IMR-90 (cell line): Measurements from ENCODE around the gene IGF1R. TPM values are rescaled to one million over a fixed set of nuclear protein-coding genes. Genes with fewer than 3 reads are reported as not detected.

Experiments
- ATAC-seq: fragments of 200-7000 bp; cut with Tn5 transposase; 2 replicates; pipeline ENCODE4 v1.9.1; 2020; ENCODE audit warnings: low read depth, mild to moderate bottlenecking, moderate library complexity
- BruUV-seq: library from RNA; stranded (reverse); fragments of 400-500 nt; replicated peaks from 2 replicates; lab custom pipeline; 2021; lab: Mats Ljungman, UMichigan
- CTCF ChIA-PET: fragments of 300-600 bp; formaldehyde crosslinking; extraction: SDS; loops from one replicate; lab custom pipeline; 2021; ENCODE audit warnings: antibody characterized with exemption; lab: Yijun Ruan, JAX
- POLR2A ChIA-PET: fragments of 300-600 bp; sonication (Branson Sonifier 250); formaldehyde crosslinking; loops from one replicate; lab custom pipeline; 2022; ENCODE audit warnings: antibody characterized with exemption; ENCODE audit not compliant: unreplicated experiment; lab: Charles Lee
- DNase-seq: peaks from one replicate; pipeline ENCODE4 v3.0.0; 2013
- H2AFZ ChIP-seq: replicated peaks from 2 replicates; pipeline ENCODE3; 2013; ENCODE audit warnings: low read length, mild to moderate bottlenecking; ENCODE audit not compliant: poor library complexity
- H2AK5ac ChIP-seq: 2 replicates; pipeline ENCODE4 v1.6.1; 2013; ENCODE audit warnings: low read depth, low read length, inconsistent platforms
- H2AK9ac ChIP-seq: replicated peaks from 2 replicates; pipeline ENCODE3; 2013; ENCODE audit warnings: mild to moderate bottlenecking, low read depth, low read length, moderate library complexity; ENCODE audit not compliant: poor library complexity
- H2BK120ac ChIP-seq: 2 replicates; pipeline ENCODE4 v1.6.1; 2013; ENCODE audit warnings: low read depth, low read length, inconsistent platforms
- H2BK15ac ChIP-seq: 3 replicates; pipeline ENCODE4 v1.6.1; 2013; ENCODE audit warnings: low read depth, low read length, inconsistent platforms
- H2BK20ac ChIP-seq: 2 replicates; pipeline ENCODE4 v1.6.1; 2013; ENCODE audit warnings: low read depth, mild to moderate bottlenecking, inconsistent platforms, low read length, moderate library complexity
- H2BK5ac ChIP-seq: 2 replicates; pipeline ENCODE4 v1.6.1; 2013; ENCODE audit warnings: mild to moderate bottlenecking, low read depth, low read length, inconsistent platforms; ENCODE audit not compliant: poor library complexity, severe bottlenecking
- H3K14ac ChIP-seq: replicated peaks from 2 replicates; pipeline ENCODE4 v1.6.1; 2013; ENCODE audit warnings: low read depth, low read length, inconsistent platforms
- H3K18ac ChIP-seq: 2 replicates; pipeline ENCODE4 v1.6.1; 2013; ENCODE audit warnings: low read depth, low read length, control low read depth
- H3K23ac ChIP-seq: 2 replicates; pipeline ENCODE4 v1.6.1; 2013; ENCODE audit warnings: low read depth, low read length, inconsistent platforms
- H3K27ac ChIP-seq: 2 replicates; pipeline ENCODE4 v1.5.1; 2013; ENCODE audit warnings: mild to moderate bottlenecking, control low read depth, low read length; ENCODE audit not compliant: insufficient read depth
- H3K27me3 ChIP-seq: 2 replicates; pipeline ENCODE4 v1.6.1; 2013; ENCODE audit warnings: low read length; ENCODE audit not compliant: control insufficient read depth, insufficient read depth
- H3K36me3 ChIP-seq: 2 replicates; pipeline ENCODE4 v1.6.1; 2013; ENCODE audit warnings: low read length, mixed read lengths; ENCODE audit not compliant: control insufficient read depth, insufficient read depth
- H3K4ac ChIP-seq: 2 replicates; pipeline ENCODE4 v1.6.1; 2013; ENCODE audit warnings: low read depth, low read length, inconsistent platforms
- H3K4me1 ChIP-seq: 2 replicates; pipeline ENCODE4 v1.6.1; 2013; ENCODE audit warnings: low read length, mixed read lengths; ENCODE audit not compliant: control insufficient read depth, insufficient read depth
- H3K4me2 ChIP-seq: 2 replicates; pipeline ENCODE4 v1.6.1; 2013; ENCODE audit warnings: low read depth, mild to moderate bottlenecking, control low read depth, low read length, moderate library complexity
- H3K4me3 ChIP-seq: 2 replicates; pipeline ENCODE4 v1.5.1; 2013; ENCODE audit warnings: low read depth, mild to moderate bottlenecking, control low read depth, low read length, moderate library complexity; ENCODE audit not compliant: insufficient read depth
- H3K56ac ChIP-seq: 2 replicates; pipeline ENCODE4 v1.6.1; 2013; ENCODE audit warnings: low read length, inconsistent platforms; ENCODE audit not compliant: insufficient read depth; ENCODE audit errors: extremely low read depth
- H3K79me1 ChIP-seq, 2 experiments: 2 replicates each; pipeline ENCODE4 v1.6.1; 2013; ENCODE audit warnings: low read length in 2 of 2, inconsistent platforms in 1 of 2, low read depth in 1 of 2
- H3K9ac ChIP-seq: 2 replicates; pipeline ENCODE4 v1.6.1; 2013; ENCODE audit warnings: low read depth, low read length, control low read depth
- H3K9me1 ChIP-seq: 2 replicates; pipeline ENCODE4 v1.6.1; 2013; ENCODE audit warnings: low read length, inconsistent platforms; ENCODE audit not compliant: insufficient read depth
- H3K9me3 ChIP-seq: 2 replicates; pipeline ENCODE4 v1.6.1; 2013; ENCODE audit warnings: low read length; ENCODE audit not compliant: control insufficient read depth, insufficient read depth
- H4K20me1 ChIP-seq: 2 replicates; pipeline ENCODE4 v1.6.1; 2013; ENCODE audit warnings: low read length, inconsistent platforms; ENCODE audit not compliant: insufficient read depth
- H4K5ac ChIP-seq: 2 replicates; pipeline ENCODE4 v1.6.1; 2013; ENCODE audit warnings: mild to moderate bottlenecking, low read depth, low read length, control low read depth
- H4K8ac ChIP-seq, 2 experiments: 2 replicates each; pipeline ENCODE4 v1.6.1; 2013; ENCODE audit warnings: low read depth in 2 of 2, low read length in 2 of 2, control low read depth in 1 of 2, inconsistent platforms in 1 of 2
- H4K91ac ChIP-seq: 2 replicates; pipeline ENCODE4 v1.6.1; 2013; ENCODE audit warnings: low read depth, low read length, inconsistent platforms; ENCODE audit not compliant: insufficient read depth
- BHLHE40 ChIP-seq: fragments of 150-350 bp; IDR thresholded peaks from 2 replicates; pipeline ENCODE4 v1.6.1; 2016; ENCODE audit warnings: mild to moderate bottlenecking, low read depth, low read length
- CEBPB ChIP-seq: IDR thresholded peaks from 2 replicates; pipeline ENCODE4 v1.6.1; 2012; ENCODE audit warnings: low read depth, low read length, improper control_type of control experiment
- CHD1 ChIP-seq: IDR thresholded peaks from 2 replicates; pipeline ENCODE4 v1.6.1; 2012; ENCODE audit warnings: low read depth, low read length, improper control_type of control experiment
- FOS ChIP-seq: fragments of 150-350 bp; IDR thresholded peaks from 2 replicates; pipeline ENCODE4 v1.6.1; 2016; ENCODE audit warnings: low read depth, low read length
- MXI1 ChIP-seq: IDR thresholded peaks from 2 replicates; pipeline ENCODE4 v1.6.1; 2012; ENCODE audit warnings: low read depth, mild to moderate bottlenecking, low read length, moderate library complexity, borderline replicate concordance
- NFE2L2 ChIP-seq: fragments of 150-350 bp; IDR thresholded peaks from 2 replicates; pipeline ENCODE4 v1.6.1; 2016; ENCODE audit warnings: low read depth, mild to moderate bottlenecking, low read length
- RAD21 ChIP-seq: IDR thresholded peaks from 2 replicates; pipeline ENCODE4 v1.6.1; 2012; ENCODE audit warnings: low read length, improper control_type of control experiment
- RCOR1 ChIP-seq: IDR thresholded peaks from 2 replicates; pipeline ENCODE4 v1.6.1; 2012; ENCODE audit warnings: mild to moderate bottlenecking, low read length, improper control_type of control experiment; ENCODE audit not compliant: insufficient replicate concordance
- RFX5 ChIP-seq: IDR thresholded peaks from 2 replicates; pipeline ENCODE4 v1.8.0; 2012; ENCODE audit warnings: low read depth, mild to moderate bottlenecking, low read length, moderate library complexity
- SMC3 ChIP-seq: fragments of 150-350 bp; IDR thresholded peaks from 2 replicates; pipeline ENCODE4 v1.6.1; 2016; ENCODE audit warnings: low read depth, mild to moderate bottlenecking, antibody characterized with exemption, low read length, moderate library complexity
- WGBS, 2 experiments: methylation state at CpG; one replicate each; pipeline versions ENCODE4 v1.1.5 to v1.1.7; 2013; ENCODE audit warnings: missing lambda C conversion rate in 2 of 2; ENCODE audit not compliant: insufficient read length in 1 of 2; ENCODE audit errors: extremely low coverage in 2 of 2; 5-methylcytosine and 5-hydroxymethylcytosine counted together
- dilution Hi-C: fragments of 300-500 bp; cut with HindIII; formaldehyde crosslinking; loops from one replicate; pipeline ENCODE4 v1.14.3; 2018; ENCODE audit warnings: low sequenced_read_pairs; ENCODE audit not compliant: unreplicated experiment
- in situ Hi-C: fragments of 300-500 bp; cut with MboI; formaldehyde crosslinking; loops from 3 replicates; pipeline ENCODE4 v1.14.3; 2019; ENCODE audit warnings: low sequenced_read_pairs, inconsistent platforms, mixed read lengths
- intact Hi-C: fragments of 100-400 bp; cut with micrococcal nuclease; formaldehyde crosslinking; loops from 2 replicates; pipeline ENCODE4 v1.10.0; 2022
- polyA plus RNA-seq, 3 experiments: library from polyadenylated mRNA; depleted of rRNA; stranded (reverse); fragments of >200 nt; gene quantifications; 2 replicates each; pipeline ENCODE4 v1.2.3, GENCODE V29; 2012; ENCODE audit warnings: low replicate concordance in 1 of 3
- total RNA-seq: library from RNA; depleted of rRNA; stranded (reverse); fragments of >200 nt; gene quantifications from 2 replicates; pipeline ENCODE4 v1.2.3, GENCODE V29; 2012
- TF ChIP-seq, protein P1 (sequence below): fragments of 150-350 bp; IDR thresholded peaks from 2 replicates; pipeline ENCODE4 v1.6.1; 2016; ENCODE audit warnings: low read depth, mild to moderate bottlenecking, low read length, moderate library complexity, borderline replicate concordance
- TF ChIP-seq, protein P2 (sequence below): conservative IDR thresholded peaks from 2 replicates; pipeline ENCODE4 v1.5.1; 2012; ENCODE audit warnings: mild to moderate bottlenecking, low read depth, low read length, improper control_type of control experiment
- TF ChIP-seq, protein P3 (sequence below): fragments of 150-350 bp; IDR thresholded peaks from 2 replicates; pipeline ENCODE4 v1.6.1; 2017; ENCODE audit warnings: mild to moderate bottlenecking, antibody characterized with exemption, low read length, low read depth

IGF1R gene
- total and polyA plus RNA-seq, 2 of the 4 experiments (the other 2 are of a cell fraction) = 24.0 to 24.9 TPM

DNA sequence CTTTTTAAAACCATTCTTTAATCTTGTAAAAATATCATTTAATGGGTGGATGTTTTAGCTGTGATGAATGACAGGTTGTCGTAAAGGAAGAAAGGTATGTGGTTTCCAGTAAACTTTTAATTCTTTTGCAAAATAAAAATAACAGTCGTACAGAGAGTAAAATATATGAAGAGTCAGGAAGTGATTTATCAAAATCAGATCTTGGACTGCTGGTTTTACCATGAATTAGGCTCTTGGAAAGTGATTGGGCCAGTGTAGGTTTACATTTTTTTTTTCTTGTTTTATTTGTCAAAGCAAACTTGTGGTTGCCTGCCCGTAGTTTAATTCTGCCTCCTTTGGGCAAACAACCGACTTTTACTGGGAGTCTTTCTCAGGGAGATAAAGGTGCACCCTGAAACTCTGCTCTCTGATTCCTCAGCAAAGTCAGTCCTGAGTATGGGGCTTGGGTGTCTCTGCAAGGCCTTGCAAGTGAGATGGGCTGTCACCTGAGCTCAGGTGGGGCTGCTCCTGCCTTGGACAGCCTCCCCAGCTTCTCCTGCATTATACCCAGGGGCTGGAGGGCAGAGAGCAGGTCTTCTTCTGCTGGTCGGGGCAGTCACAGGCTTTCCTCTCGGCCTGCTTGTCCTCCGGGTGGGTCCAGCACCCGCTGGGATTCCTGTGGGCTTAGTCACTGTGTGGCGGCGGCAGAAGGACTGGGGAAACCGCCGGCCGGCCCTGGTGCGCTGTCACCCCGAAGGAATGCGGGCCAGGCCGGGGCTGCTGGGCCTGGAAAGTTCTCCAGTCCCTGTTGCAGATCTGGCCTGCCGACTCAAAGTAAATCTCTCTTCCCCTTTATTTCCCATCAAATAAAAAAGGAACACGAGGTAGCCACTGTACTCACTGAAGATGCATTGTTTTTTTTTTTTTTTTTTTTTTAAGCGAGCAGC, 79.0 kb downstream of the IGF1R start:
- Histone ChIP-seq H2AFZ (peak overlapping the region; percentile 75), H3K27ac (peak overlapping the region; percentile 98), H3K4me3 (peak overlapping the region; percentile 16; the same call in 1 of the 2 replicates), H3K4ac (peak overlapping the region; percentile 94), H3K9me1 (peaks cover 40% of the 10 kb centered on the region), H2BK120ac (peak overlapping the region; percentile 96), H3K18ac (peak overlapping the region; percentile 90), H2BK20ac (peak overlapping the region; percentile 90), H2BK15ac (peak overlapping the region; percentile 91; the same call in 2 of the 3 replicates), H2BK5ac (peak overlapping the region; percentile 96), H4K5ac (peak overlapping the region; percentile 79), H3K9me3 (no peaks in the 10 kb centered on the region), H3K14ac (peak overlapping the region; percentile 94), H3K9ac (peak overlapping the region; percentile 65), H2AK9ac (peak overlapping the region; percentile 50), H3K36me3 (no peaks in the 10 kb centered on the region), H2AK5ac (peak overlapping the region; percentile 89), H3K79me1 (peaks cover 31 to 76% of the 10 kb centered on the region in 2 experiments), H3K56ac (peak overlapping the region; percentile 88), H3K27me3 (no peaks in the 10 kb centered on the region), H4K8ac (peak overlapping the region; percentile 94 to 95), H3K4me2 (peak overlapping the region; percentile 93), H4K91ac (peak overlapping the region; percentile 97), H3K4me1 (peaks cover 33% of the 10 kb centered on the region), H4K20me1 (peaks cover 55% of the 10 kb centered on the region), H3K23ac (peak overlapping the region; percentile 97)
- POLR2A ChIA-PET = no interaction called here
- in situ Hi-C loops (no loop called here), intact Hi-C loops (loop anchor here (5.0 kb wide), 3 partner anchors 55 to 175 kb away; no protein-coding TSS in a partner anchor), dilution Hi-C loops (no loop called here)
- 0% methylated on average over 7 of the region's 20 CpGs; no CpG with 5 or more reads in 1 of the 2 experiments for WGBS, 2 experiments
- CTCF ChIA-PET = interaction anchor here (0.7 to 1.4 kb wide), 2 partner anchors 8 to 183 kb away, joined by 3 to 5 read pairs; no protein-coding TSS in a partner anchor
- DNase-seq = peak; percentile 93
- no TSS peak for BruUV-seq
- ATAC-seq = peak; percentile 98
- TF ChIP-seq RCOR1 (peak; percentile 13), NFE2L2 (no peak), CEBPB (no peak), CHD1 (no peak), RFX5 (no peak), MXI1 (no peak), SMC3 (no peak), FOS (peak; percentile 88), RAD21 (no peak), BHLHE40 (peak; percentile 29; the same call in 1 of the 2 replicates)
- TF ChIP-seq, protein P1, sequence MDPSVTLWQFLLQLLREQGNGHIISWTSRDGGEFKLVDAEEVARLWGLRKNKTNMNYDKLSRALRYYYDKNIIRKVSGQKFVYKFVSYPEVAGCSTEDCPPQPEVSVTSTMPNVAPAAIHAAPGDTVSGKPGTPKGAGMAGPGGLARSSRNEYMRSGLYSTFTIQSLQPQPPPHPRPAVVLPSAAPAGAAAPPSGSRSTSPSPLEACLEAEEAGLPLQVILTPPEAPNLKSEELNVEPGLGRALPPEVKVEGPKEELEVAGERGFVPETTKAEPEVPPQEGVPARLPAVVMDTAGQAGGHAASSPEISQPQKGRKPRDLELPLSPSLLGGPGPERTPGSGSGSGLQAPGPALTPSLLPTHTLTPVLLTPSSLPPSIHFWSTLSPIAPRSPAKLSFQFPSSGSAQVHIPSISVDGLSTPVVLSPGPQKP = no peak
- TF ChIP-seq, protein P2, sequence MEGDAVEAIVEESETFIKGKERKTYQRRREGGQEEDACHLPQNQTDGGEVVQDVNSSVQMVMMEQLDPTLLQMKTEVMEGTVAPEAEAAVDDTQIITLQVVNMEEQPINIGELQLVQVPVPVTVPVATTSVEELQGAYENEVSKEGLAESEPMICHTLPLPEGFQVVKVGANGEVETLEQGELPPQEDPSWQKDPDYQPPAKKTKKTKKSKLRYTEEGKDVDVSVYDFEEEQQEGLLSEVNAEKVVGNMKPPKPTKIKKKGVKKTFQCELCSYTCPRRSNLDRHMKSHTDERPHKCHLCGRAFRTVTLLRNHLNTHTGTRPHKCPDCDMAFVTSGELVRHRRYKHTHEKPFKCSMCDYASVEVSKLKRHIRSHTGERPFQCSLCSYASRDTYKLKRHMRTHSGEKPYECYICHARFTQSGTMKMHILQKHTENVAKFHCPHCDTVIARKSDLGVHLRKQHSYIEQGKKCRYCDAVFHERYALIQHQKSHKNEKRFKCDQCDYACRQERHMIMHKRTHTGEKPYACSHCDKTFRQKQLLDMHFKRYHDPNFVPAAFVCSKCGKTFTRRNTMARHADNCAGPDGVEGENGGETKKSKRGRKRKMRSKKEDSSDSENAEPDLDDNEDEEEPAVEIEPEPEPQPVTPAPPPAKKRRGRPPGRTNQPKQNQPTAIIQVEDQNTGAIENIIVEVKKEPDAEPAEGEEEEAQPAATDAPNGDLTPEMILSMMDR = no peak
- TF ChIP-seq, protein P3, sequence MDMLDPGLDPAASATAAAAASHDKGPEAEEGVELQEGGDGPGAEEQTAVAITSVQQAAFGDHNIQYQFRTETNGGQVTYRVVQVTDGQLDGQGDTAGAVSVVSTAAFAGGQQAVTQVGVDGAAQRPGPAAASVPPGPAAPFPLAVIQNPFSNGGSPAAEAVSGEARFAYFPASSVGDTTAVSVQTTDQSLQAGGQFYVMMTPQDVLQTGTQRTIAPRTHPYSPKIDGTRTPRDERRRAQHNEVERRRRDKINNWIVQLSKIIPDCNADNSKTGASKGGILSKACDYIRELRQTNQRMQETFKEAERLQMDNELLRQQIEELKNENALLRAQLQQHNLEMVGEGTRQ = no peak
